Panc1 (cell line): ENCODE data around the gene BDH1.
"Not testable (repeated sequence)": the region's sequence is repeated elsewhere in the genome, so short reads cannot be mapped to it uniquely, and the experiment has no call there.

Source experiments
- CTCF ChIP-seq: fragments of 450-650 bp; IDR thresholded peaks from 2 replicates; pipeline ENCODE4 v1.5.1; 2017; ENCODE audit warnings: mild to moderate bottlenecking
- POLR2AphosphoS5 ChIP-seq: IDR thresholded peaks from 2 replicates; pipeline ENCODE4 v1.6.1; 2012; ENCODE audit warnings: mild to moderate bottlenecking, low read depth, low read length, moderate library complexity
- REST ChIP-seq, 2 experiments: IDR thresholded peaks; 2 replicates each; pipeline ENCODE4 v1.6.1; 2011 to 2012; ENCODE audit warnings: low read depth in 2 of 2, control low read depth in 1 of 2, low read length in 1 of 2, mild to moderate bottlenecking in 1 of 2, moderate library complexity in 1 of 2; ENCODE audit not compliant: insufficient read depth in 1 of 2
- SIN3A ChIP-seq: IDR thresholded peaks from 2 replicates; pipeline ENCODE4 v1.6.1; 2012; ENCODE audit warnings: low read depth, mild to moderate bottlenecking, low read length, moderate library complexity, borderline replicate concordance; ENCODE audit not compliant: insufficient read depth

GRCh38 chr3:197569433-197569832, 13.7 kb upstream of the BDH1 start:
- TF ChIP-seq CTCF; POLR2AphosphoS5; REST (IDR thresholded peaks at IDR 0.05; ENCODE audit: insufficient read depth in 1 of 2, low read depth in 2 of 2, low read length in 1 of 2); SIN3A: not testable (repeated sequence)
